Progenitor cell of endocrine pancreas (in vitro differentiated cells): ENCODE results near the gene CD28. TPM values are rescaled to one million over a fixed set of nuclear protein-coding genes. Genes with fewer than 3 reads are reported as not detected.

Experiments used
- DNase-seq: peaks from one replicate; pipeline ENCODE4 v3.0.0; 2021; ENCODE audit warnings: low spot score; ENCODE audit not compliant: unreplicated experiment
- H3K27ac Mint-ChIP-seq: 2 replicates; pipeline ENCODE4 v1.8.0; 2021; ENCODE audit warnings: mild to moderate bottlenecking, moderate library complexity, mixed read lengths
- H3K27me3 Mint-ChIP-seq: 2 replicates; pipeline ENCODE4 v1.8.0; 2021; ENCODE audit warnings: mixed read lengths
- H3K36me3 Mint-ChIP-seq: 2 replicates; pipeline ENCODE4 v1.8.0; 2022; ENCODE audit warnings: mixed read lengths; ENCODE audit not compliant: insufficient read depth
- H3K4me1 Mint-ChIP-seq: 2 replicates; pipeline ENCODE4 v1.8.0; 2021; ENCODE audit warnings: low read depth, mixed read lengths
- H3K4me3 Mint-ChIP-seq: 2 replicates; pipeline ENCODE4 v1.8.0; 2021; ENCODE audit warnings: low read depth, mild to moderate bottlenecking, moderate library complexity, mixed read lengths
- H3K9me3 Mint-ChIP-seq: 2 replicates; pipeline ENCODE4 v1.8.0; 2021; ENCODE audit warnings: low read depth, mixed read lengths
- CTCF ChIP-seq: fragments of 200-600 bp; sonication (generic); IDR thresholded peaks from one replicate; pipeline ENCODE4 v1.5.0; 2021; ENCODE audit warnings: antibody characterized with exemption, mild to moderate bottlenecking; ENCODE audit not compliant: unreplicated experiment
- total RNA-seq: library from RNA; stranded (reverse); gene quantifications from 2 replicates; pipeline ENCODE4 v1.2.1, GENCODE V29; 2021

The CD28 gene
- total RNA-seq, 1 donor from 2014 or later = not detected

- no peak for TF ChIP-seq CTCF
- peaks cover 6% of the 10 kb centered on the region for H3K4me1 Mint-ChIP-seq
- no peaks in the 10 kb centered on the region for H3K27me3 Mint-ChIP-seq
- no peaks in the 10 kb centered on the region for H3K36me3 Mint-ChIP-seq
- no peaks in the 10 kb centered on the region for H3K9me3 Mint-ChIP-seq
- DNase-seq = no peak
- H3K27ac Mint-ChIP-seq = no peak overlapping the region
- H3K4me3 Mint-ChIP-seq = no peak overlapping the region
Measured at GRCh38 chr2:203711399-203711798, 5.0 kb downstream of the CD28 start.

GRCh38 chr2:203713381-203713780 is 6.9 kb downstream of the CD28 start:
- Mint-ChIP-seq H3K4me1 (peaks cover 7% of the 10 kb centered on the region), H3K27ac (no peak overlapping the region)

GRCh38 chr2:203714112-203714511 is 7.7 kb downstream of the CD28 start:
- no peak for TF ChIP-seq CTCF
- Mint-ChIP-seq H3K9me3 (no peaks in the 10 kb centered on the region), H3K4me1 (peaks cover 5% of the 10 kb centered on the region), H3K4me3 (no peak overlapping the region), H3K36me3 (no peaks in the 10 kb centered on the region), H3K27ac (no peak overlapping the region), H3K27me3 (no peaks in the 10 kb centered on the region)
- no peak for DNase-seq

More at GRCh38 chr2:203713381-203713780, 6.9 kb downstream of the CD28 start:
- no peak for DNase-seq
- TF ChIP-seq CTCF = no peak
- Mint-ChIP-seq H3K27me3 (no peaks in the 10 kb centered on the region), H3K9me3 (no peaks in the 10 kb centered on the region), H3K36me3 (no peaks in the 10 kb centered on the region), H3K4me3 (no peak overlapping the region)

GRCh38 chr2:203715744-203716143 is 9.3 kb downstream of the CD28 start:
- TF ChIP-seq CTCF = no peak
- Mint-ChIP-seq H3K27ac (no peak overlapping the region), H3K4me3 (no peak overlapping the region), H3K9me3 (no peaks in the 10 kb centered on the region), H3K27me3 (no peaks in the 10 kb centered on the region), H3K36me3 (no peaks in the 10 kb centered on the region), H3K4me1 (peaks cover 15% of the 10 kb centered on the region)
- no peak for DNase-seq

GRCh38 chr2:203718087-203718486 is 11.6 kb downstream of the CD28 start:
- TF ChIP-seq CTCF = no peak
- no peaks in the 10 kb centered on the region for H3K36me3 Mint-ChIP-seq
- no peak overlapping the region for H3K4me3 Mint-ChIP-seq
- H3K27ac Mint-ChIP-seq = no peak overlapping the region
- peaks cover 34% of the 10 kb centered on the region for H3K4me1 Mint-ChIP-seq
- DNase-seq = no peak
- H3K9me3 Mint-ChIP-seq = no peaks in the 10 kb centered on the region
- peaks cover 3% of the 10 kb centered on the region for H3K27me3 Mint-ChIP-seq
